ENCODE data around the gene TEKT3.
A peak's percentile ranks its signal among the peaks of the same experiment; 100 is the strongest.

DNA sequence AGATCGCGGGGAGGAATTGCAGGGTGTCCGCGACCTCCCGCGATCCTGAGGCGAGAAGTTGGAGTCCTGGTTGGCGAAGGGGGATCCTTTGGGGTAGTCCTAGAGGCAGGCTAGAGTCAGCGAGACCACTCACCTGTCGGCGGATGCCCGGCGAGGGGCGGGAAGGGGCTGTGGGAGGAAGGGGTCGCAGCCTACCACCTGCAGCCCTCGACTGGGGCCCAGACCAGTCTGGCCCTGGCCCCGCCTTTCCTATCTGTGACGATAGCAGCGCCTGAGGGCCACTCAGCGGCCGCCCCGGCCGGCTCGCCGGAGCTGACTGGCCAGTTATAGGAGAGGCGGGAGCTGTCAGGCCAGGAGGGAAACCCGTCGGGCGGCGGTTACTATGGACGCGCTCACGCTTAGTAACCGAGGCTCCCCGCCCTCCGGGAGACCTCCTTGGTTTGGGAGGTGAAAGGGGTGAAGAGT lies at the start of gene TEKT3:
- TF ChIP-seq YY1 (IDR thresholded peaks at IDR 0.05; ENCODE audit: low read depth) (no peak), ZBTB7A (IDR thresholded peaks at IDR 0.05; ENCODE audit: low read depth) (no peak), TCF12 (IDR thresholded peaks at IDR 0.05; ENCODE audit: low read depth) (no peak), TAF1 (IDR thresholded peaks at IDR 0.05; ENCODE audit: low read depth) (no peak), CREB1 (IDR thresholded peaks at IDR 0.05; ENCODE audit: low read depth) (peak; percentile 80), TEAD4 (IDR thresholded peaks at IDR 0.05) (no peak), EP300 (IDR thresholded peaks at IDR 0.05; ENCODE audit: borderline replicate concordance) (no peak), FOXM1 (IDR thresholded peaks at IDR 0.05; ENCODE audit: borderline replicate concordance, low read depth) (no peak)
- TF ChIP-seq, protein P1, sequence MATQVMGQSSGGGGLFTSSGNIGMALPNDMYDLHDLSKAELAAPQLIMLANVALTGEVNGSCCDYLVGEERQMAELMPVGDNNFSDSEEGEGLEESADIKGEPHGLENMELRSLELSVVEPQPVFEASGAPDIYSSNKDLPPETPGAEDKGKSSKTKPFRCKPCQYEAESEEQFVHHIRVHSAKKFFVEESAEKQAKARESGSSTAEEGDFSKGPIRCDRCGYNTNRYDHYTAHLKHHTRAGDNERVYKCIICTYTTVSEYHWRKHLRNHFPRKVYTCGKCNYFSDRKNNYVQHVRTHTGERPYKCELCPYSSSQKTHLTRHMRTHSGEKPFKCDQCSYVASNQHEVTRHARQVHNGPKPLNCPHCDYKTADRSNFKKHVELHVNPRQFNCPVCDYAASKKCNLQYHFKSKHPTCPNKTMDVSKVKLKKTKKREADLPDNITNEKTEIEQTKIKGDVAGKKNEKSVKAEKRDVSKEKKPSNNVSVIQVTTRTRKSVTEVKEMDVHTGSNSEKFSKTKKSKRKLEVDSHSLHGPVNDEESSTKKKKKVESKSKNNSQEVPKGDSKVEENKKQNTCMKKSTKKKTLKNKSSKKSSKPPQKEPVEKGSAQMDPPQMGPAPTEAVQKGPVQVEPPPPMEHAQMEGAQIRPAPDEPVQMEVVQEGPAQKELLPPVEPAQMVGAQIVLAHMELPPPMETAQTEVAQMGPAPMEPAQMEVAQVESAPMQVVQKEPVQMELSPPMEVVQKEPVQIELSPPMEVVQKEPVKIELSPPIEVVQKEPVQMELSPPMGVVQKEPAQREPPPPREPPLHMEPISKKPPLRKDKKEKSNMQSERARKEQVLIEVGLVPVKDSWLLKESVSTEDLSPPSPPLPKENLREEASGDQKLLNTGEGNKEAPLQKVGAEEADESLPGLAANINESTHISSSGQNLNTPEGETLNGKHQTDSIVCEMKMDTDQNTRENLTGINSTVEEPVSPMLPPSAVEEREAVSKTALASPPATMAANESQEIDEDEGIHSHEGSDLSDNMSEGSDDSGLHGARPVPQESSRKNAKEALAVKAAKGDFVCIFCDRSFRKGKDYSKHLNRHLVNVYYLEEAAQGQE (IDR thresholded peaks at IDR 0.05; ENCODE audit: low read depth) = no peak
- TF ChIP-seq, protein P2, sequence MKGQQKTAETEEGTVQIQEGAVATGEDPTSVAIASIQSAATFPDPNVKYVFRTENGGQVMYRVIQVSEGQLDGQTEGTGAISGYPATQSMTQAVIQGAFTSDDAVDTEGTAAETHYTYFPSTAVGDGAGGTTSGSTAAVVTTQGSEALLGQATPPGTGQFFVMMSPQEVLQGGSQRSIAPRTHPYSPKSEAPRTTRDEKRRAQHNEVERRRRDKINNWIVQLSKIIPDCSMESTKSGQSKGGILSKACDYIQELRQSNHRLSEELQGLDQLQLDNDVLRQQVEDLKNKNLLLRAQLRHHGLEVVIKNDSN (IDR thresholded peaks at IDR 0.05) = no peak
- TF ChIP-seq, protein P3, sequence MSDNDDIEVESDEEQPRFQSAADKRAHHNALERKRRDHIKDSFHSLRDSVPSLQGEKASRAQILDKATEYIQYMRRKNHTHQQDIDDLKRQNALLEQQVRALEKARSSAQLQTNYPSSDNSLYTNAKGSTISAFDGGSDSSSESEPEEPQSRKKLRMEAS (IDR thresholded peaks at IDR 0.05) = peak; percentile 35; the same call in 1 of the 2 replicates

All from Ishikawa (cell line).